ENCODE data around the gene IL2RA.

Gene IL2RA

GRCh38 chr10:6086375-6087233 lies 24.4 kb upstream of the IL2RA start:
- no peak overlapping the region for H3K4me3 ChIP-seq (replicated peaks; ENCODE audit: low read depth, low read length)
- peak; percentile 72 for DNase-seq (ENCODE audit: extremely low read depth, insufficient read length)
- TF ChIP-seq CTCF (IDR thresholded peaks at IDR 0.05; ENCODE audit: insufficient read depth, low read length, poor library complexity, severe bottlenecking) = peak; percentile 93

GRCh38 chr10:6083523-6084475 lies 21.6 kb upstream of the IL2RA start:
- no peak overlapping the region for H3K4me3 ChIP-seq (replicated peaks; ENCODE audit: low read depth, low read length)
- no peaks in the 10 kb centered on the region for H3K36me3 ChIP-seq (ENCODE audit: control insufficient read depth, insufficient read depth, low read length)
- DNase-seq (ENCODE audit: extremely low read depth, insufficient read length) = no peak
- no peak for TF ChIP-seq CTCF (IDR thresholded peaks at IDR 0.05; ENCODE audit: insufficient read depth, low read length, poor library complexity, severe bottlenecking)
- peaks cover 2% of the 10 kb centered on the region for H3K27me3 ChIP-seq (replicated peaks; ENCODE audit: control insufficient read depth, insufficient read depth, low read length)

More at GRCh38 chr10:6086375-6087233, 24.4 kb upstream of the IL2RA start:
- Histone ChIP-seq H3K36me3 (ENCODE audit: control insufficient read depth, insufficient read depth, low read length) (no peaks in the 10 kb centered on the region), H3K27me3 (replicated peaks; ENCODE audit: control insufficient read depth, insufficient read depth, low read length) (peaks cover 2% of the 10 kb centered on the region)

- no peaks in the 10 kb centered on the region for H3K36me3 ChIP-seq (ENCODE audit: control insufficient read depth, insufficient read depth, low read length)
- no peak for TF ChIP-seq CTCF (IDR thresholded peaks at IDR 0.05; ENCODE audit: insufficient read depth, low read length, poor library complexity, severe bottlenecking)
- peaks cover 2% of the 10 kb centered on the region for H3K27me3 ChIP-seq (replicated peaks; ENCODE audit: control insufficient read depth, insufficient read depth, low read length)
- DNase-seq (ENCODE audit: extremely low read depth, insufficient read length) = no peak
- H3K4me3 ChIP-seq (replicated peaks; ENCODE audit: low read depth, low read length) = no peak overlapping the region
Measured at GRCh38 chr10:6082496-6083395, 20.6 kb upstream of the IL2RA start.

- no peaks in the 10 kb centered on the region for H3K36me3 ChIP-seq (ENCODE audit: control insufficient read depth, insufficient read depth, low read length)
- no peak for DNase-seq (ENCODE audit: extremely low read depth, insufficient read length)
- H3K27me3 ChIP-seq (replicated peaks; ENCODE audit: control insufficient read depth, insufficient read depth, low read length) = peaks cover 2% of the 10 kb centered on the region
- no peak for TF ChIP-seq CTCF (IDR thresholded peaks at IDR 0.05; ENCODE audit: insufficient read depth, low read length, poor library complexity, severe bottlenecking)
- H3K4me3 ChIP-seq (replicated peaks; ENCODE audit: low read depth, low read length) = no peak overlapping the region
Measured at GRCh38 chr10:6080417-6080973, 18.3 kb upstream of the IL2RA start.

- no peak for DNase-seq (ENCODE audit: extremely low read depth, insufficient read length)
- no peak for TF ChIP-seq CTCF (IDR thresholded peaks at IDR 0.05; ENCODE audit: insufficient read depth, low read length, poor library complexity, severe bottlenecking)
- Histone ChIP-seq H3K4me3 (replicated peaks; ENCODE audit: low read depth, low read length) (no peak overlapping the region), H3K36me3 (ENCODE audit: control insufficient read depth, insufficient read depth, low read length) (no peaks in the 10 kb centered on the region), H3K27me3 (replicated peaks; ENCODE audit: control insufficient read depth, insufficient read depth, low read length) (peaks cover 2% of the 10 kb centered on the region)
Measured at GRCh38 chr10:6079044-6079443, 16.9 kb upstream of the IL2RA start.
